ENCODE measurements around the gene PRKCE.

GRCh38 chr2:45611020-45611859, 40.2 kb upstream of the PRKCE start, which contains the start of gene SRBD1:
- TF ChIP-seq CTCF (conservative IDR thresholded peaks at IDR 0.05; ENCODE audit: low read depth, low read length) (no peak), EZH2 (IDR thresholded peaks at IDR 0.05; ENCODE audit: borderline replicate concordance, low read depth, low read length, poor library complexity, severe bottlenecking) (no peak)
